Suprapubic skin (tissue), 4 donors: Measurements from ENCODE around the gene APOM. TPM values are rescaled to one million over a fixed set of nuclear protein-coding genes. Genes with fewer than 3 reads are reported as not detected.

Source experiments
- DNase-seq, 2 donors: peaks; one replicate each; pipeline ENCODE4 v3.0.0-alpha.2; 2019; ENCODE audit warnings: low spot score in 2 of 2
- H3K27ac ChIP-seq: fragments of 200-600 bp; sonication (generic); one replicate; pipeline ENCODE4 v1.5.1; 2019
- H3K27me3 ChIP-seq: fragments of 200-600 bp; sonication (generic); one replicate; pipeline ENCODE4 v1.5.1; 2019
- H3K36me3 ChIP-seq: fragments of 200-600 bp; sonication (generic); one replicate; pipeline ENCODE4 v1.5.1; 2019
- H3K4me1 ChIP-seq: fragments of 200-600 bp; sonication (generic); one replicate; pipeline ENCODE4 v1.5.1; 2019
- H3K4me3 ChIP-seq: fragments of 200-600 bp; sonication (generic); one replicate; pipeline ENCODE4 v1.5.1; 2019; ENCODE audit warnings: mild to moderate bottlenecking
- H3K9me3 ChIP-seq: fragments of 200-600 bp; sonication (generic); one replicate; pipeline ENCODE4 v1.5.1; 2019
- EP300 ChIP-seq: sonication (generic); formaldehyde crosslinking; IDR thresholded peaks from one replicate; pipeline ENCODE4 v1.6.1; 2017; ENCODE audit warnings: antibody characterized with exemption
- POLR2A ChIP-seq, 2 donors: fragments of 450-650 bp; IDR thresholded peaks; one replicate each; pipeline ENCODE4 v1.6.1; 2017; ENCODE audit warnings: antibody characterized with exemption in 2 of 2, mild to moderate bottlenecking in 2 of 2, moderate library complexity in 2 of 2
- POLR2AphosphoS5 ChIP-seq, 3 donors: sonication (generic); formaldehyde crosslinking; IDR thresholded peaks; one replicate each; pipeline ENCODE4 v1.6.1; 2017; ENCODE audit warnings: antibody characterized with exemption in 3 of 3
- WGBS: methylation state at CpG from one replicate; pipeline ENCODE4 v1.1.5; 2018; 5-methylcytosine and 5-hydroxymethylcytosine counted together
- total RNA-seq, 4 donors: library from RNA; depleted of rRNA; stranded (reverse); fragments of >200 nt; gene quantifications; one replicate each; pipeline ENCODE4 v1.1.0, GENCODE V29; 2016
- TF ChIP-seq, protein P1 (sequence below), 2 donors: fragments of 200-600 bp in 1 of 2; fragments of 450-650 bp in 1 of 2; sonication (generic) in 1 of 2; IDR thresholded peaks; one replicate each; pipeline ENCODE4 v1.5.1; 2016 to 2019; ENCODE audit warnings: antibody characterized with exemption in 2 of 2, mild to moderate bottlenecking in 1 of 2, moderate library complexity in 1 of 2

The APOM gene
- 1 to 10 TPM; 2.8 to 8.3 (median 6.1) TPM for total RNA-seq

DNA sequence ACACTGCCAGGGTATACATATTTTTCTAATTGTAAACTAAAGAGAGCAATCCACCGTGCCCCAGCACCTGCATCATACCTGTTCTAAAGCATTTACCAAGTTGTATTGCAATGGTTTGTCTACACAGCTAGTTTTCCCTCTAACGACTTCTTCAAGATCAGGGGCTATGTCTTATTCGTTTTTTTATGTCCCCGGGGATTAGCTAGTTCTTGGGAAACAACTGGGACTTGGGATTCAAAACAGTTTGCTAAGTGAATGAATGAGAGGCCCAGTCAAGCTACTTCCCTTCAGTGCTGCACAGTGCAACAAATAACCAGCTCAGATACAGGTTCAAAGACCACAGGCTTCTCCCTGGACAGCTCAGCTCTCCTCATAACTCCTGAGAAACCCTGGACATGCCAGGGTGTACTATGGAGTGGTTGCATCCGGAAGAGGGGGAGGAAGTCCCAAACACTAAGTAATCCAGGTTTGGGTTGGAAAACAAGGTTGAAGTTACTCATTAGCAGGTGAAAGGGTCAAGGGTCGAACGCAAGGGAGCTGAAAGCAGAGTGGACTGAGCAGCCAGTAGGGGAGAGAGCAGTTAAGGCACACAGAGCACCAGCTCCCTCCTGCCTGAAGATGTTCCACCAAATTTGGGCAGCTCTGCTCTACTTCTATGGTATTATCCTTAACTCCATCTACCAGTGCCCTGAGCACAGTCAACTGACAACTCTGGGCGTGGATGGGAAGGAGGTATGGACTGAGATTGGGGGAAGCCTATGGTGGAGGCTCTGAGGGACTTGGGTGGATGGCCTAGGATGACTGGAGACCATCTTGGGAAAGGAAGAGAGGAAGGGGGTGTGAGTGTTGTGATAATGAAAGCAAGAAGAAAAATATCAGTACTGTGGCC lies at the start of gene APOM:
APOM (plus strand) TSS at position 546 of the 889 bp plus-strand sequence; CDS start at position 619, 73 bp downstream.
- H3K9me3 ChIP-seq = no peaks in the 10 kb centered on the region
- TF ChIP-seq POLR2AphosphoS5 (IDR thresholded peaks at IDR 0.05) (no peak), EP300 (no peak), POLR2A (IDR thresholded peaks at IDR 0.05) (no peak)
- TF ChIP-seq, protein P1, sequence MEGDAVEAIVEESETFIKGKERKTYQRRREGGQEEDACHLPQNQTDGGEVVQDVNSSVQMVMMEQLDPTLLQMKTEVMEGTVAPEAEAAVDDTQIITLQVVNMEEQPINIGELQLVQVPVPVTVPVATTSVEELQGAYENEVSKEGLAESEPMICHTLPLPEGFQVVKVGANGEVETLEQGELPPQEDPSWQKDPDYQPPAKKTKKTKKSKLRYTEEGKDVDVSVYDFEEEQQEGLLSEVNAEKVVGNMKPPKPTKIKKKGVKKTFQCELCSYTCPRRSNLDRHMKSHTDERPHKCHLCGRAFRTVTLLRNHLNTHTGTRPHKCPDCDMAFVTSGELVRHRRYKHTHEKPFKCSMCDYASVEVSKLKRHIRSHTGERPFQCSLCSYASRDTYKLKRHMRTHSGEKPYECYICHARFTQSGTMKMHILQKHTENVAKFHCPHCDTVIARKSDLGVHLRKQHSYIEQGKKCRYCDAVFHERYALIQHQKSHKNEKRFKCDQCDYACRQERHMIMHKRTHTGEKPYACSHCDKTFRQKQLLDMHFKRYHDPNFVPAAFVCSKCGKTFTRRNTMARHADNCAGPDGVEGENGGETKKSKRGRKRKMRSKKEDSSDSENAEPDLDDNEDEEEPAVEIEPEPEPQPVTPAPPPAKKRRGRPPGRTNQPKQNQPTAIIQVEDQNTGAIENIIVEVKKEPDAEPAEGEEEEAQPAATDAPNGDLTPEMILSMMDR (IDR thresholded peaks at IDR 0.05) = no peak
- no peaks in the 10 kb centered on the region for H3K27me3 ChIP-seq
- H3K4me1 ChIP-seq = peaks cover 42% of the 10 kb centered on the region
- no peak for DNase-seq
- no peak within 1 kb of the TSS for H3K27ac ChIP-seq
- no peak within 1 kb of the TSS for H3K4me3 ChIP-seq
- 84% methylated on average over 8 of the region's 8 CpGs for WGBS
- H3K36me3 ChIP-seq = peaks cover 3% of the 10 kb centered on the region

GRCh38 chr6:31607317-31607716 lies 48.4 kb upstream of the APOM start:
- H3K4me1 ChIP-seq = no peaks in the 10 kb centered on the region
- WGBS = 88% methylated on average over 1 of the region's 1 CpG
- H3K9me3 ChIP-seq = no peaks in the 10 kb centered on the region
- no peaks in the 10 kb centered on the region for H3K27me3 ChIP-seq
- H3K4me3 ChIP-seq = no peak overlapping the region
- DNase-seq = no peak
- H3K36me3 ChIP-seq = no peaks in the 10 kb centered on the region
- H3K27ac ChIP-seq = no peak overlapping the region
- no peak for TF ChIP-seq POLR2A (IDR thresholded peaks at IDR 0.05)
- TF ChIP-seq, protein P1 (IDR thresholded peaks at IDR 0.05) = no peak
- TF ChIP-seq POLR2AphosphoS5 (IDR thresholded peaks at IDR 0.05) = no peak
- TF ChIP-seq EP300 = no peak

DNA sequence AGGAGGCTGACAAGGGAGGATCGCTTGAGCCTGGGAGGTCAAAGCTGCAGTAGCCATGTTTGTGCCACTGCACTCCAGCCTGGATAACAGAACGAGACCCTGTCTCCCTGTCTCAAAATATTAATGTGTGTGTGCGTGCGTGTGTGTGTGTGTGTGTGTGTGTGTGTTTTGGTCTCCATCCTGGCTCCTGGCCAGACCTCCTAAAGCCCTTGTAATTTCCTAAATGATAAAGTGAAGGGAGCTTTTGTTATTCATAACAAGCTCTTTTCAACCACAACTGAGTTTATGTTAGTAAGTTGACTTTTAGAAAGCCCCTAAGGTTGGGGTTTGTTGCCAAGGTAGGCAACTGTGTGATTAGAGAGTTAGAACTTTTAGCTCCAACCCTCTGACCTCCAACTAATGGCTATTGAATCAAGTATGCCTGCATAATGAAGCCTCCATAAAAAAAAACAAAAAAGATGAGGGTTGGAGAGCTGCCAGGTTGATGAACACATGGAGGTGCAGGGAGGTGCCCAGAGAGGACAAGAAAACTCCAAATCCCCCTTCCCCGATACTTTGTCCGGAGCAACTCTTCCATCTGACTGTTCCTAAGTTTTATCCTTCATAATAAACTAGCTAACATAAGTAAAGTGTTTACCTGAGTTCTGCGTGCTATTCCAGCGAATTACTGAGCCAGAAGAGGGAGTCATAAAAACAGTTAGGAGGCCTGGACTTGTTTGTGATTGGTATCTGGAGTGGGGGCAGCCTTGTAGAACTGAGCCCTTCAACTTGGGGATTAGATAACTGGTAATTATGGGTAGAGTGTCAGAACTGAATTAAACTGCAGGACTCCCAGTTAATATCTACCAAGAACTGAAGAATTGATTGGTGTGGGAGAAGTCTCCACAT lies 45.9 kb upstream of the APOM start:
- Histone ChIP-seq H3K36me3 (no peaks in the 10 kb centered on the region), H3K9me3 (no peaks in the 10 kb centered on the region), H3K27ac (no peak overlapping the region), H3K4me3 (no peak overlapping the region), H3K4me1 (no peaks in the 10 kb centered on the region), H3K27me3 (no peaks in the 10 kb centered on the region)
- no peak for DNase-seq
- TF ChIP-seq POLR2A (IDR thresholded peaks at IDR 0.05) (no peak), EP300 (no peak), POLR2AphosphoS5 (IDR thresholded peaks at IDR 0.05) (no peak)
- TF ChIP-seq, protein P1 (IDR thresholded peaks at IDR 0.05) = no peak
- 77% methylated on average over 8 of the region's 8 CpGs for WGBS

DNA sequence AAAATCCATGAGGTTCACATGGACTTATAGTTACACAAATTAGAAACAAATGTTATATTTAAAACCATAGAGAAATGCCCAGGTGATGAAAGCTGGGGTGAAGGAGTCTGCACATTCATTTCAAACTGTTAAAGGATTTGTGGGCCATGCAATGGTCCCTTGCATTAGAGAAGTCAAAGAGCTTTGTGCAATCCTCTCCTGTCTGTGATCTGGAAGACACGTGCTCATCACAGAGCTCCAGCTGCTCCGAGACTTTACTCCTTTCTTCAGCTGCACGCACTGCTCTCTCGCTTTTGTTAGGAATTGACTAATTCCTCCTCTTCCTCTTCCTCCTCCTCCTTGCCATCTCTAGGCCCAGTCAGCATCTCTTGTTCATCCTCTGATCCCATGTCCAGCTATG lies 44.7 kb upstream of the APOM start:
- H3K27me3 ChIP-seq = no peaks in the 10 kb centered on the region
- 50% methylated on average over 4 of the region's 4 CpGs for WGBS
- H3K9me3 ChIP-seq = no peaks in the 10 kb centered on the region
- no peak for DNase-seq
- H3K36me3 ChIP-seq = no peaks in the 10 kb centered on the region
- TF ChIP-seq POLR2AphosphoS5 (IDR thresholded peaks at IDR 0.05) = no peak
- TF ChIP-seq, protein P1 (IDR thresholded peaks at IDR 0.05) = no peak
- TF ChIP-seq EP300 = no peak
- TF ChIP-seq POLR2A (IDR thresholded peaks at IDR 0.05) = no peak
- H3K4me1 ChIP-seq = no peaks in the 10 kb centered on the region
- no peak overlapping the region for H3K27ac ChIP-seq
- no peak overlapping the region for H3K4me3 ChIP-seq
